IMR-90 (cell line): ENCODE results near the gene ZBED1. TPM values are rescaled to one million over a fixed set of nuclear protein-coding genes. Genes with fewer than 3 reads are reported as not detected.

ENCODE experiments used
- ATAC-seq: fragments of 200-7000 bp; cut with Tn5 transposase; 2 replicates; pipeline ENCODE4 v1.9.1; 2020; ENCODE audit warnings: low read depth, mild to moderate bottlenecking, moderate library complexity
- BruUV-seq: library from RNA; stranded (reverse); fragments of 400-500 nt; replicated peaks from 2 replicates; lab custom pipeline; 2021; lab: Mats Ljungman, UMichigan
- CTCF ChIA-PET: fragments of 300-600 bp; formaldehyde crosslinking; extraction: SDS; loops from one replicate; lab custom pipeline; 2021; ENCODE audit warnings: antibody characterized with exemption; lab: Yijun Ruan, JAX
- POLR2A ChIA-PET: fragments of 300-600 bp; sonication (Branson Sonifier 250); formaldehyde crosslinking; loops from one replicate; lab custom pipeline; 2022; ENCODE audit warnings: antibody characterized with exemption; ENCODE audit not compliant: unreplicated experiment; lab: Charles Lee
- DNase-seq: peaks from one replicate; pipeline ENCODE4 v3.0.0; 2013
- H2AFZ ChIP-seq: replicated peaks from 2 replicates; pipeline ENCODE3; 2013; ENCODE audit warnings: low read length, mild to moderate bottlenecking; ENCODE audit not compliant: poor library complexity
- H2AK5ac ChIP-seq: 2 replicates; pipeline ENCODE4 v1.6.1; 2013; ENCODE audit warnings: low read depth, low read length, inconsistent platforms
- H2AK9ac ChIP-seq: replicated peaks from 2 replicates; pipeline ENCODE3; 2013; ENCODE audit warnings: mild to moderate bottlenecking, low read depth, low read length, moderate library complexity; ENCODE audit not compliant: poor library complexity
- H2BK120ac ChIP-seq: 2 replicates; pipeline ENCODE4 v1.6.1; 2013; ENCODE audit warnings: low read depth, low read length, inconsistent platforms
- H2BK15ac ChIP-seq: 3 replicates; pipeline ENCODE4 v1.6.1; 2013; ENCODE audit warnings: low read depth, low read length, inconsistent platforms
- H2BK20ac ChIP-seq: 2 replicates; pipeline ENCODE4 v1.6.1; 2013; ENCODE audit warnings: low read depth, mild to moderate bottlenecking, inconsistent platforms, low read length, moderate library complexity
- H2BK5ac ChIP-seq: 2 replicates; pipeline ENCODE4 v1.6.1; 2013; ENCODE audit warnings: mild to moderate bottlenecking, low read depth, low read length, inconsistent platforms; ENCODE audit not compliant: poor library complexity, severe bottlenecking
- H3K14ac ChIP-seq: replicated peaks from 2 replicates; pipeline ENCODE4 v1.6.1; 2013; ENCODE audit warnings: low read depth, low read length, inconsistent platforms
- H3K18ac ChIP-seq: 2 replicates; pipeline ENCODE4 v1.6.1; 2013; ENCODE audit warnings: low read depth, low read length, control low read depth
- H3K23ac ChIP-seq: 2 replicates; pipeline ENCODE4 v1.6.1; 2013; ENCODE audit warnings: low read depth, low read length, inconsistent platforms
- H3K27ac ChIP-seq: 2 replicates; pipeline ENCODE4 v1.5.1; 2013; ENCODE audit warnings: mild to moderate bottlenecking, control low read depth, low read length; ENCODE audit not compliant: insufficient read depth
- H3K27me3 ChIP-seq: 2 replicates; pipeline ENCODE4 v1.6.1; 2013; ENCODE audit warnings: low read length; ENCODE audit not compliant: control insufficient read depth, insufficient read depth
- H3K36me3 ChIP-seq: 2 replicates; pipeline ENCODE4 v1.6.1; 2013; ENCODE audit warnings: low read length, mixed read lengths; ENCODE audit not compliant: control insufficient read depth, insufficient read depth
- H3K4ac ChIP-seq: 2 replicates; pipeline ENCODE4 v1.6.1; 2013; ENCODE audit warnings: low read depth, low read length, inconsistent platforms
- H3K4me1 ChIP-seq: 2 replicates; pipeline ENCODE4 v1.6.1; 2013; ENCODE audit warnings: low read length, mixed read lengths; ENCODE audit not compliant: control insufficient read depth, insufficient read depth
- H3K4me2 ChIP-seq: 2 replicates; pipeline ENCODE4 v1.6.1; 2013; ENCODE audit warnings: low read depth, mild to moderate bottlenecking, control low read depth, low read length, moderate library complexity
- H3K4me3 ChIP-seq: 2 replicates; pipeline ENCODE4 v1.5.1; 2013; ENCODE audit warnings: low read depth, mild to moderate bottlenecking, control low read depth, low read length, moderate library complexity; ENCODE audit not compliant: insufficient read depth
- H3K56ac ChIP-seq: 2 replicates; pipeline ENCODE4 v1.6.1; 2013; ENCODE audit warnings: low read length, inconsistent platforms; ENCODE audit not compliant: insufficient read depth; ENCODE audit errors: extremely low read depth
- H3K79me1 ChIP-seq, 2 experiments: 2 replicates each; pipeline ENCODE4 v1.6.1; 2013; ENCODE audit warnings: low read length in 2 of 2, inconsistent platforms in 1 of 2, low read depth in 1 of 2
- H3K9ac ChIP-seq: 2 replicates; pipeline ENCODE4 v1.6.1; 2013; ENCODE audit warnings: low read depth, low read length, control low read depth
- H3K9me1 ChIP-seq: 2 replicates; pipeline ENCODE4 v1.6.1; 2013; ENCODE audit warnings: low read length, inconsistent platforms; ENCODE audit not compliant: insufficient read depth
- H3K9me3 ChIP-seq: 2 replicates; pipeline ENCODE4 v1.6.1; 2013; ENCODE audit warnings: low read length; ENCODE audit not compliant: control insufficient read depth, insufficient read depth
- H4K20me1 ChIP-seq: 2 replicates; pipeline ENCODE4 v1.6.1; 2013; ENCODE audit warnings: low read length, inconsistent platforms; ENCODE audit not compliant: insufficient read depth
- H4K5ac ChIP-seq: 2 replicates; pipeline ENCODE4 v1.6.1; 2013; ENCODE audit warnings: mild to moderate bottlenecking, low read depth, low read length, control low read depth
- H4K8ac ChIP-seq, 2 experiments: 2 replicates each; pipeline ENCODE4 v1.6.1; 2013; ENCODE audit warnings: low read depth in 2 of 2, low read length in 2 of 2, control low read depth in 1 of 2, inconsistent platforms in 1 of 2
- H4K91ac ChIP-seq: 2 replicates; pipeline ENCODE4 v1.6.1; 2013; ENCODE audit warnings: low read depth, low read length, inconsistent platforms; ENCODE audit not compliant: insufficient read depth
- BHLHE40 ChIP-seq: fragments of 150-350 bp; IDR thresholded peaks from 2 replicates; pipeline ENCODE4 v1.6.1; 2016; ENCODE audit warnings: mild to moderate bottlenecking, low read depth, low read length
- CEBPB ChIP-seq: IDR thresholded peaks from 2 replicates; pipeline ENCODE4 v1.6.1; 2012; ENCODE audit warnings: low read depth, low read length, improper control_type of control experiment
- CHD1 ChIP-seq: IDR thresholded peaks from 2 replicates; pipeline ENCODE4 v1.6.1; 2012; ENCODE audit warnings: low read depth, low read length, improper control_type of control experiment
- CTCF ChIP-seq: conservative IDR thresholded peaks from 2 replicates; pipeline ENCODE4 v1.5.1; 2012; ENCODE audit warnings: mild to moderate bottlenecking, low read depth, low read length, improper control_type of control experiment
- ELK1 ChIP-seq: fragments of 150-350 bp; IDR thresholded peaks from 2 replicates; pipeline ENCODE4 v1.6.1; 2016; ENCODE audit warnings: low read depth, mild to moderate bottlenecking, low read length, moderate library complexity, borderline replicate concordance
- FOS ChIP-seq: fragments of 150-350 bp; IDR thresholded peaks from 2 replicates; pipeline ENCODE4 v1.6.1; 2016; ENCODE audit warnings: low read depth, low read length
- MAFK ChIP-seq: IDR thresholded peaks from 2 replicates; pipeline ENCODE4 v1.6.1; 2012; ENCODE audit warnings: low read depth, low read length, improper control_type of control experiment
- MAZ ChIP-seq: IDR thresholded peaks from 2 replicates; pipeline ENCODE4 v1.6.1; 2012; ENCODE audit warnings: low read depth, mild to moderate bottlenecking, low read length, improper control_type of control experiment, moderate library complexity, borderline replicate concordance
- MXI1 ChIP-seq: IDR thresholded peaks from 2 replicates; pipeline ENCODE4 v1.6.1; 2012; ENCODE audit warnings: low read depth, mild to moderate bottlenecking, low read length, moderate library complexity, borderline replicate concordance
- NFE2L2 ChIP-seq: fragments of 150-350 bp; IDR thresholded peaks from 2 replicates; pipeline ENCODE4 v1.6.1; 2016; ENCODE audit warnings: low read depth, mild to moderate bottlenecking, low read length
- POLR2A ChIP-seq: IDR thresholded peaks from 2 replicates; pipeline ENCODE4 v1.6.1; 2012; ENCODE audit warnings: mild to moderate bottlenecking, low read depth, low read length
- RAD21 ChIP-seq: IDR thresholded peaks from 2 replicates; pipeline ENCODE4 v1.6.1; 2012; ENCODE audit warnings: low read length, improper control_type of control experiment
- RCOR1 ChIP-seq: IDR thresholded peaks from 2 replicates; pipeline ENCODE4 v1.6.1; 2012; ENCODE audit warnings: mild to moderate bottlenecking, low read length, improper control_type of control experiment; ENCODE audit not compliant: insufficient replicate concordance
- RFX5 ChIP-seq: IDR thresholded peaks from 2 replicates; pipeline ENCODE4 v1.8.0; 2012; ENCODE audit warnings: low read depth, mild to moderate bottlenecking, low read length, moderate library complexity
- SMC3 ChIP-seq: fragments of 150-350 bp; IDR thresholded peaks from 2 replicates; pipeline ENCODE4 v1.6.1; 2016; ENCODE audit warnings: low read depth, mild to moderate bottlenecking, antibody characterized with exemption, low read length, moderate library complexity
- USF2 ChIP-seq: fragments of 150-350 bp; IDR thresholded peaks from 2 replicates; pipeline ENCODE4 v1.6.1; 2017; ENCODE audit warnings: mild to moderate bottlenecking, antibody characterized with exemption, low read length, low read depth
- WGBS, 2 experiments: methylation state at CpG; one replicate each; pipeline versions ENCODE4 v1.1.5 to v1.1.7; 2013; ENCODE audit warnings: missing lambda C conversion rate in 2 of 2; ENCODE audit not compliant: insufficient read length in 1 of 2; ENCODE audit errors: extremely low coverage in 2 of 2; 5-methylcytosine and 5-hydroxymethylcytosine counted together
- dilution Hi-C: fragments of 300-500 bp; cut with HindIII; formaldehyde crosslinking; loops from one replicate; pipeline ENCODE4 v1.14.3; 2018; ENCODE audit warnings: low sequenced_read_pairs; ENCODE audit not compliant: unreplicated experiment
- in situ Hi-C: fragments of 300-500 bp; cut with MboI; formaldehyde crosslinking; loops from 3 replicates; pipeline ENCODE4 v1.14.3; 2019; ENCODE audit warnings: low sequenced_read_pairs, inconsistent platforms, mixed read lengths
- intact Hi-C: fragments of 100-400 bp; cut with micrococcal nuclease; formaldehyde crosslinking; loops from 2 replicates; pipeline ENCODE4 v1.10.0; 2022
- polyA plus RNA-seq, 3 experiments: library from polyadenylated mRNA; depleted of rRNA; stranded (reverse); fragments of >200 nt; gene quantifications; 2 replicates each; pipeline ENCODE4 v1.2.3, GENCODE V29; 2012; ENCODE audit warnings: low replicate concordance in 1 of 3
- total RNA-seq: library from RNA; depleted of rRNA; stranded (reverse); fragments of >200 nt; gene quantifications from 2 replicates; pipeline ENCODE4 v1.2.3, GENCODE V29; 2012

ZBED1 gene
- total and polyA plus RNA-seq, 2 of the 4 experiments (the other 2 are of a cell fraction) = 13.1 to 21.5 TPM

GRCh38 chrX:2521927-2522386 lies 21.2 kb upstream of the ZBED1 start:
- H2BK20ac ChIP-seq = no peak overlapping the region
- TF ChIP-seq NFE2L2 = no peak
- TF ChIP-seq RCOR1 = no peak
- no peak for TF ChIP-seq RAD21
- TF ChIP-seq BHLHE40 = no peak
- no peak for TF ChIP-seq MXI1
- no peak for TF ChIP-seq ELK1
- TF ChIP-seq CHD1 = no peak
- TF ChIP-seq MAFK = no peak
- TF ChIP-seq CEBPB = no peak
- no peak for TF ChIP-seq FOS
- TF ChIP-seq MAZ = no peak
- no peak for TF ChIP-seq USF2
- TF ChIP-seq CTCF = no peak
- TF ChIP-seq SMC3 = no peak
- TF ChIP-seq RFX5 = no peak
- TF ChIP-seq POLR2A = no peak
- dilution Hi-C loops = no loop called here
- no peak overlapping the region for H3K18ac ChIP-seq
- H2AK9ac ChIP-seq = no peak overlapping the region
- no peak overlapping the region for H3K4ac ChIP-seq
- intact Hi-C loops = no loop called here
- H2BK5ac ChIP-seq = no peak overlapping the region
- H3K9me3 ChIP-seq = no peaks in the 10 kb centered on the region; the same call in 1 of the 2 replicates
- no peak overlapping the region for H3K27ac ChIP-seq
- H3K9ac ChIP-seq = no peak overlapping the region
- in situ Hi-C loops = no loop called here
- no peak for DNase-seq
- no peak overlapping the region for H3K56ac ChIP-seq
- no peak overlapping the region for H3K4me2 ChIP-seq
- H2BK15ac ChIP-seq = no peak overlapping the region
- no peaks in the 10 kb centered on the region for H3K9me1 ChIP-seq
- no peak overlapping the region for H4K5ac ChIP-seq
- H3K23ac ChIP-seq = no peak overlapping the region
- no peak overlapping the region for H2AK5ac ChIP-seq
- H2BK120ac ChIP-seq = no peak overlapping the region
- H3K27me3 ChIP-seq = no peaks in the 10 kb centered on the region; the same call in 1 of the 2 replicates
- H3K4me1 ChIP-seq = no peaks in the 10 kb centered on the region
- H3K4me3 ChIP-seq = no peak overlapping the region
- H3K14ac ChIP-seq = no peak overlapping the region
- H4K91ac ChIP-seq = no peak overlapping the region
- no TSS peak for BruUV-seq
- no CpG with 5 or more reads among the region's 6 CpGs for WGBS, 2 experiments
- no peak for ATAC-seq
- H3K79me1 ChIP-seq = no peaks in the 10 kb centered on the region
- H4K20me1 ChIP-seq = no peaks in the 10 kb centered on the region
- POLR2A ChIA-PET = no interaction called here
- no peak overlapping the region for H2AFZ ChIP-seq
- no peaks in the 10 kb centered on the region for H3K36me3 ChIP-seq
- no peak overlapping the region for H4K8ac ChIP-seq
- CTCF ChIA-PET = no interaction called here
